GM18499 (cell line): ENCODE data around the gene TFAP2E.

Experiments
- ATAC-seq: cut with Tn5 transposase; IDR thresholded peaks from one replicate; pipeline ENCODE4 v1.9.1; 2021; ENCODE audit warnings: moderate number of reproducible peaks; ENCODE audit not compliant: insufficient read depth, unreplicated experiment

TFAP2E gene

DNA sequence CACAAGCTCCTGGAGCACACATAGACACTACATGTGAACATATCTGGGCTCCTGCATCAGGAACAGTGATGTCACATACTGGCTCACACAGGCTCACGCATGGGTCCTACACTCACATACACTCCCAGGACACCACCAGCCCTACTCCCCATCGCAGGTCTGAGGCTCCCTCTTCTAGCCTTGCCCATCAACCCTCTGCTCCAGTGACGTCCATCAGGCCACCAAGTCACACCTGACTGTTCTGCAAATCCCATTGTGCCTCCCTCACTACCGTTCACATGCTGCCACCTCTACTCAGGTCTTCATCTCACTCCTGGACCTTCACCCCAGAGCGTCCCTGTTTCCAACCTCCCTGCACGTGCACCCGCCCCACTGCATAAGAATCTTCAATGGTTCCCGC is 18.1 kb downstream of the TFAP2E start:
- no peak for ATAC-seq

DNA sequence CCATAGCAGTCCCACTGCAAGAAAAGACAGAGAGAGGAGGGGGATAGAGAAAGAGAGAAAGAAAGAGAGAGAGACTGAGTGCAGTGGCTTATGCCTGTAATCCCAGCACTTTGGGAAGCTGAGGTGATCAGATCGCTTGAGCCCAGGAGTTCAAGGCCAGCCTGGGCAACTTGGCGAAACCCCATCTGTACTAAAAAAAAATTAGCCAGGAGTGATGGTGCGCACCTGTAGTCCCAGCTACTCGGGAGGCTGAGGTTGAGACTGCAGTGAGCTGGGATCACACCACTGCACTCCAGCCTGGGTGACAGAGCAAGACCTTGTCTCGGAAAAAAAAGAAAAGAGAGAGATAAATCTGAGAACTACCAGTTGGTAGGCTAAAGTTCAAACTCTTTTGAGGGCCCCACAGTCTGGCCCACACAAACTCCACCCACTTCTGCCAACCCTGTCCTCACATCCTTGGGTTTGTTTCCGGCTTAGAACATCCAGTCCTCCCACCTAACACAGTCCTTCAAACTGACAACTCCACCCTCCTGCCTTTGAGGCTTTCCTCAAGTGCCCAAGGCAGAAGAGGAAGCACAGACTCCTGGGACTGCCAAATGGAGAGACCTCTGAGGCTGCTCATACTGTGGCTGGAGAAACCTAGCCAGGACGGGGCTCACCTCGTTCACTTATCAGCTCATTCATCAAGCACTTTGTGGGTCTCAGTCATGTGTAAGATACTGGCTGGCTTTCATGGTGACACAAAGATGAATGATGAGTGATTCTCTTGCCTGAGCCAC is 20.1 kb downstream of the TFAP2E start:
- ATAC-seq: no peak

DNA sequence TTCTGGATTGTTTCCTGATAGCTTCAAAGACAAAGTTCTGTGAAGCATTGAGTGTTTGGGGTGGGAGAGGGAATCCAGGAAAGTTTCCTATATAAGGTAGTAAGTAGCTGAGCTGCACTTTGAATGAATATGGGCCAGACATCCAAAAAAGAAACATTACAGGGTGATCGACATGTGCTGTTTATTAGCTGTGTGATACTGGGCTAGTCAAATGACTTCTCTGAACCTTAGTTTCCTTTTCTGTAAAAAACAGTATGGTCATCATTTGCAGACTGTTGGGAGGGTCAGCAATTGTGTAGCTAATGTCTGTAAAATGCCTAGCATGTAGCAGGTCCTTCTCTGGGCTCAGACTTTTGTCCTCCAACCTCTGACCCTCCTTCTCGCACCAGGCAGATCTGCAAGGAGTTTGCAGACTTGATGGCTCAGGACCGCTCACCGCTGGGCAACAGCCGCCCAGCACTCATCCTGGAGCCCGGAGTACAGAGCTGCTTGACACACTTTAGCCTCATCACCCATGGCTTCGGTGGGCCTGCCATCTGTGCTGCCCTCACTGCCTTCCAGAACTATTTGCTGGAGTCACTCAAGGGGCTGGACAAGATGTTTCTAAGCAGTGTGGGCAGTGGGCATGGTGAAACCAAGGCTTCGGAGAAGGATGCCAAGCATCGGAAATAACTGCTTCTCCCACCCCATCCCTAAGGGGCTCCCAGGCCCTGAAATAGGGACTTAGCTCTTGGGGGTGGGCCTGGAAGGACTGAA is 21.1 kb downstream of the TFAP2E start:
- ATAC-seq: no peak

- no peak for ATAC-seq
Measured at GRCh38 chr1:35595684-35596083, 22.6 kb downstream of the TFAP2E start.

GRCh38 chr1:35597870-35598269 is 24.8 kb downstream of the TFAP2E start:
- no peak for ATAC-seq

- no peak for ATAC-seq
Measured at GRCh38 chr1:35598895-35599294, 25.8 kb downstream of the TFAP2E start.

DNA sequence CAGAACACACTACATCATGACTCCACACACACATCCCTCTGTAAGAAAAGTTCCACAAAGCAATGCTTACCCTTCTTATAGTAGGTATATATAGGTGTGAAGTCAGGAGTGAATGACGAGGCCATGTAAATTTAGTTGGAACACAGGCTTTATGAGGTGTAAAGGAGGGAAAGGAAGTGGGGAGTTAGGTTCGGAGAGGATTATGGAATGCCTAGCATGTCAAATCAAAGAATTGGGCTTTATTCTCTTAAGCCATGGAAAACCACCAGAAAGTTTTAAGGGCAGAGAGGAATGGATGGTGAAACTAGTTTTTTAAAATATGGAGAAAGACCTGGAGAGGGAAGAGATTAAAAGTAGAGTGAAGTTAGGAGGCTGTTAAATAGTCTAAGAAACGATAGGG is 26.3 kb downstream of the TFAP2E start:
- ATAC-seq: no peak

DNA sequence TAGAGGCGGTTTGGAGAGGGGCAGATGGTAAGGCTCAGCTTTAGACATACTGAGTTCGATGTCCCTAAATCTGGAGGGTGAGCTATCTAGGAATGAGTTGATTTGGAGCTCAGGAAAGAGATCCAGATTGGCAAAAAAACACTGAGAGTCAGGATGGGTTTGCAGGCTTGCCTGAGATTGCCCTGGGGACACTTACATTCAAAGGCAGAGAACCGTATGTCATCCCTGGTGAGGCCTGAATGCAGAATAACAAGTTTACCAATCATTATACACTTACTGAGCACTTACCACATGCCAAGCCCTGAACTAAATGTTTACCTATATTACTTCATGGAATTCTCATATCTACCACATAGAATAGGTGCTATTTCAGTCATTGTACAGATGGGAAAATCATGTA is 27.5 kb downstream of the TFAP2E start:
- no peak for ATAC-seq

GRCh38 chr1:35603468-35603867 is 30.4 kb downstream of the TFAP2E start:
- ATAC-seq: no peak

- no peak for ATAC-seq
Measured at GRCh38 chr1:35603941-35604340, 30.8 kb downstream of the TFAP2E start.

GRCh38 chr1:35605071-35605866 is 32.2 kb downstream of the TFAP2E start:
- ATAC-seq: no peak

GRCh38 chr1:35605867-35606182 is 32.7 kb downstream of the TFAP2E start:
- ATAC-seq: no peak

GRCh38 chr1:35611655-35612054 is 38.5 kb downstream of the TFAP2E start:
- ATAC-seq: no peak

DNA sequence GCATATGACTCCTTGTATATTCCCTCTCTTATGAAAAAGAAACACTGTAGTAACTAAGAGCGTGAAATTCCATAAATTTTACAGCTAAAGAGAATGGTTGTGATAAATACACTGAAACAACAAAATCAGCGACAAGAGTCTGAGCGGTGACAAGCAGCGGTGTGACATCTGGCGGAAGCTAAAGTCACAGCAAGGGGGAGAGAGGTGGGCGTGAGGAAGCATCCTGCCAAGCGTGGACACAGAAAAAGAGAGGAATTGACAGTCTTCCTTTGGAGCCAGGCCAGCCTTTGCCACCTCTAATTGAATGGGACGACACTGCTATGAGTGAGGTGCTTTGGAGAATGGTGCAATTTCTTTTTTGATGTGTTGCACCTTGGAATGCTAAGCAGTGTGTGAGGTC is 42.3 kb downstream of the TFAP2E start:
- ATAC-seq: no peak

GRCh38 chr1:35619237-35620121 is 46.4 kb downstream of the TFAP2E start:
- ATAC-seq: no peak

DNA sequence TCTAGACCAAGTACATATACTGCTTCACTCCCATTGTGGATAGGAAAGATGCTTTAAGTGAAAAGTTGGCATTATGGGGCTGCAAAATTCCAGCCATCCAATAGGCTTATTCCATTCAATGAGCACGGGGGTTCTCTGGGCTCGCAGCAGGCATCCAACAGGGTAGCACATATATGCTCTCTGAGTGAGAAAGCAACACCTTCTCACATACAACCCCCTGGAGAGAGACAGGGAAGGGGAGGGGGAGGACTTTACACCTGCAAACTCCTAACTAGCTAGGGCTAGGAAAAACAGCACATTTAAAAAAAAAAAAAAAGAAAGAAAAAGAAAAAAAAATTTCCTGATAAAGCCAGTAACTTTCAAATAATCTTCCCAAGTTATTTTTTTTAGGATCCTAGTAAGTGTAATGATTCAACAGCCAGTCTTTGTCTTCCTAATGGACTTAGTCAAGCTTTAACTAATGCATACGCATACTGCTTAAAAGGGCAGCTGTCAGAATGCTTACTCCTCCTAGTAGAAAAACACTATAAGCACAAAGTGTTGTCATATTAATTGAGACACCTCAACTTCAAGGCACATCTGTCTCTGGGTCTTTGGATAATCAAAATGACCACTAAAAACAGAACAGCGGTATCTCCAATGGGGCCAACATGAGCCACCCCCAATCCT is 49.5 kb downstream of the TFAP2E start:
- ATAC-seq: no peak

DNA sequence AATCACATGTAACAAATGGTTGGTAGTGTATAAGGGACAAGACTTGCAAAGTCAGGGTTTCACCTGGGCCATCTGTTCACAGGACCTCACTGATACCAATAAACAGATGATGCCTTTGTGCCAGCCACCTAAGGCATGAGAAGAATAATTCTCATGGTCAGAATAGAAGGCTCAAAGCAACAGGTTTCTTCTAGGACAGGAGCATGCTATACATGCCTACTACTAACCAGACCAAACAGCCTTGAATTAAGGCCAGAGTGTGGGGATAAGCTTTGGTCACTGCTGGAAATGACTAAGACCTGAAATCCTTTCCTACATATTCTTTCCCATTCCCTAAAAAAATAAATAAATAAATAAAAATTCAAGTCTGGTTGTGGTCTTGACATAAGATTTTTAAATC is 50.7 kb downstream of the TFAP2E start:
- no peak for ATAC-seq

- ATAC-seq: no peak
Measured at GRCh38 chr1:35629051-35629450, 55.9 kb downstream of the TFAP2E start.

- ATAC-seq: no peak
Measured at GRCh38 chr1:35631396-35631795, 58.3 kb downstream of the TFAP2E start.

GRCh38 chr1:35633547-35633946 is 60.4 kb downstream of the TFAP2E start:
- no peak for ATAC-seq
